IPS-15b (cell line): ENCODE results near the gene SLC15A3.

Experiments
- H3K27me3 ChIP-seq: one replicate; pipeline ENCODE4 v1.6.1; 2013; ENCODE audit warnings: low read length; ENCODE audit not compliant: control insufficient read depth, insufficient read depth
- H3K36me3 ChIP-seq: one replicate; pipeline ENCODE4 v1.6.1; 2013; ENCODE audit warnings: low read length; ENCODE audit not compliant: control insufficient read depth, insufficient read depth
- H3K4me1 ChIP-seq: one replicate; pipeline ENCODE4 v1.6.1; 2013; ENCODE audit warnings: mild to moderate bottlenecking, low read length; ENCODE audit not compliant: control insufficient read depth, insufficient read depth
- H3K4me3 ChIP-seq: one replicate; pipeline ENCODE4 v1.5.1; 2013; ENCODE audit warnings: low read depth, low read length
- H3K9ac ChIP-seq: one replicate; pipeline ENCODE4 v1.6.1; 2013; ENCODE audit warnings: low read depth, mild to moderate bottlenecking, low read length
- H3K9me3 ChIP-seq: one replicate; pipeline ENCODE4 v1.6.1; 2013; ENCODE audit warnings: mild to moderate bottlenecking, low read length; ENCODE audit not compliant: control insufficient read depth, insufficient read depth

SLC15A3 gene

DNA sequence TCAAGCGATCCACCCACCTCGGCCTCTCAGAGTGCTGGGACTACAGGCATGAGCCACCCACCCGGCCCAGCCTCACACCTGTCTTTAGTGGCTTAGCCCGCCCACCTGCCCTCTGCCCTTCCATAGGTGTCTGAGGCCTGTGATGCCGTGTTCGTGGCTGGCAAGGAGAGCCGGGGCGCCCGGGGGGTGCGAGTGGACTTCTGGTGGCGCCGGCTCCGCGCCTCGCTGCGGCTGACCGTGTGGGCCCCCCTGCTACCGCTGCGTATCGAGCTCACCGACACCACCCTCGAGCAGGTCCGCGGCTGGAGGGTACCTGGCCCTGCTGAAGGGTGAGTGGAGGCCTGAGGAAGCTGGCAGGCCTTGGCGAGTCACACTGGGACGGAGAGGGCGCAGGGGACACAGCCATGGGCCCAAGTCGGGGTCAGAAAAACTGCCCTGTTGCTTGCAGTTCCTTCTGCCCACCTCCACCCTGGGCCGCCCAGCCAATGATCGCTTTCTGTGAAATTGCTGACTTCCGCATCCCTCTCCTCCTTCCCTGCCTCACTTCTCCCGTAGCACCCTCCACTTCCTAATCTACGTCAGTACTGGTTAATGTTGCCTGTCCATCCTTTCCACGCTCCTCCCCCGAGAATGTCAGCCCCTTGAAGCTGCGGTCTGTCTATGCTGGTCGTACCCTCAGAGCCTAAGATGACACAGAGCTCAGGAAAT, 18.4 kb downstream of the SLC15A3 start:
- Histone ChIP-seq H3K9me3 (no peaks in the 10 kb centered on the region), H3K4me3 (no peak overlapping the region), H3K4me1 (peaks cover 3% of the 10 kb centered on the region), H3K9ac (no peak overlapping the region), H3K36me3 (peaks cover 30% of the 10 kb centered on the region), H3K27me3 (no peaks in the 10 kb centered on the region)

DNA sequence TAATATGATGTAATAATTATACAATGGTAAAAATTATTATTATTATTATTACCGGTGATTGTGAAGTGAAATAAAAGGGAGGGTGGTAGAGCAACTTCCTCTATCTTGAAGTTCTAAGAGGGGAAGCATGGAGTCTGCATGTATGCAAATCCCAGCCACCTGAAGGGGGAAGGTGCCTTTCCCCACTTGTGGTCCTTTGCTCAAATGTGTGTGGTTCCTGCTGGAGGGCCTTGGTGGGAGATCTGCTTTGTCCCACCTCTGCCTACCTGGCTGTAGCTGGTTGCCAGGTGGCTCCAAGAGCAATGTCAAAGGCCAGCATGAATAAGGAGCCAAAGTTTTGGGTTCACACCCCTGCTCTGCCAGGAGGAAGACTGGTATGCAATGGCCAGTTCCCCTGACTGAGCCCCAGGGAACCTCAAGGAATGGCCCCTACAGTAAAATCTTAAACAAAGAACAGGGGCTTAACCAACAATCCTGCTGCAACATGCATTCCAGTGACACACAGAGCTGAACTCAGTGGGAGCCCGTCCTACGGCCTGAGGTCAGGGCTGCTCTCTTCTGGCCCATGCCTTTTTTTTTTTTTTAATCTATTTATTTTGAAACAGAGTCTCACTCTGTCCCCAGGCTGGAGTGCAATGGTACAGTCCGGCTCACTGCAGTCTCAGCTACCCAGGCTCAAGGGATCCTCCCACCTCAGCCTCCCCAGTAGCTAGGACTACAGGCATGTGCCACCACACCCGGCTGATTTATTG, 19.2 kb downstream of the SLC15A3 start:
- no peak overlapping the region for H3K9ac ChIP-seq
- peaks cover 32% of the 10 kb centered on the region for H3K36me3 ChIP-seq
- H3K27me3 ChIP-seq = no peaks in the 10 kb centered on the region
- peaks cover 3% of the 10 kb centered on the region for H3K4me1 ChIP-seq
- no peak overlapping the region for H3K4me3 ChIP-seq
- no peaks in the 10 kb centered on the region for H3K9me3 ChIP-seq

DNA sequence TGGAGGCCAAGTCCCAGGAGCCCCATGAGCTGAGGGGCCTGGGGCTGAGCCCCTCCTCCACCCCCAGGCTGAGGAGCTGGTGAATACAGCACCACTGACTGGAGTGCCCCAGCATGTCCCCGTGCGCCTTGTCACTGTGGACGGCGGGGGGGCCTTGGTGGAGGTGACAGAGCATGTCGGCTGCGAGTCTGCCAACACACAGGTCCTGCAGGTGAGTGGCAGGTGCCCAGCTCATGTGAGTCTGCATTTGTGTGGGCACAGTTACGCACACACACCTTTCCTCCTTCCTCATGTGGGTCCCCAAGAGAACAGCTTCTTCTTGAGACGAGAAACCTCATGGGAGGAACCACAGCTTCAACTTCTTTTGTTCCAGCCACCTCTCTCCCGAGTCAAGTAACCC, 20.1 kb downstream of the SLC15A3 start:
- peaks cover 35% of the 10 kb centered on the region for H3K36me3 ChIP-seq
- H3K9ac ChIP-seq = no peak overlapping the region

DNA sequence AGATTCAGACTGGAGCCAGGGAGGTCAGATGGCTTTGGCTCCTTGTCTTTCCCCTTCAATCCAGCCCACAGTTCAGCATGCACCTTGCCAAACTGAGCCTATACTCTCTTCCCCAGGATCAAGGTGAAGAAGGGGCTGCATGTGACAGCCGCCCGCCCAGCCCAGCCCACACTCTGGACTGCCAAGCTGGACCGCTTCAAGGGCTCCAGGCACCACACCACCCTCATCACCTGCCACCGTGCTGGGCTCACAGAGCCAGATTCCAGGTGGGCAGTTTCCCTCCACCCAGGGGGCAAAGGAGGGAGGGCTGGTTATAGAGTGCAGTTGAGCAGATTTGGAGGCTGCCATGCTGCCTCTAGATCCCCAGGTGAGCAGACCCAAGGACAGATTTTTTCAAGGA, 21.6 kb downstream of the SLC15A3 start:
- Histone ChIP-seq H3K36me3 (peaks cover 31% of the 10 kb centered on the region), H3K9ac (no peak overlapping the region), H3K4me3 (no peak overlapping the region), H3K27me3 (peaks cover 4% of the 10 kb centered on the region), H3K4me1 (peaks cover 8% of the 10 kb centered on the region), H3K9me3 (no peaks in the 10 kb centered on the region)

More for the DNA sequence above, 20.1 kb downstream of the SLC15A3 start:
- Histone ChIP-seq H3K27me3 (no peaks in the 10 kb centered on the region), H3K9me3 (no peaks in the 10 kb centered on the region), H3K4me3 (no peak overlapping the region), H3K4me1 (peaks cover 3% of the 10 kb centered on the region)

DNA sequence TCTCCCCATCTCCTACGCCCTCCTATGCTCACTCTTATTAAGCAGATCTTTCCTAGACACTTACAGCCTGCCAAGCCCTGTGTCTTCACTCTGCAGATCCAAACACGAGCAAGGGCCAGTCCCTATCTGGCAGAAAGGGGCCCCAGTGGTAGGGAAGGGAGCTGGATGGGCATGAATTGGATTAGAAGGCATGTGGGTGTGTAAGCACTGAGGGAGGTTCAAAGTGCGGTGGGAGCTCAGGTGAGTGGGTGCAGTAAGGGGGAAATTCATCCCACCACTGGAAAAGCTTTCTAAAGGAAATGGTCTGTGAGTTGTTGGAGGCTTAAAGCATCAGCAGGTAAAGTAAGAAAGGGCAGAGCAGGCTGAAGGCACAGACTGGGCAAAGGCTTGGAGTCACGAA, 22.2 kb downstream of the SLC15A3 start:
- Histone ChIP-seq H3K27me3 (peaks cover 7% of the 10 kb centered on the region), H3K9ac (no peak overlapping the region), H3K4me3 (no peak overlapping the region), H3K36me3 (peaks cover 29% of the 10 kb centered on the region), H3K4me1 (peaks cover 8% of the 10 kb centered on the region), H3K9me3 (no peaks in the 10 kb centered on the region)

DNA sequence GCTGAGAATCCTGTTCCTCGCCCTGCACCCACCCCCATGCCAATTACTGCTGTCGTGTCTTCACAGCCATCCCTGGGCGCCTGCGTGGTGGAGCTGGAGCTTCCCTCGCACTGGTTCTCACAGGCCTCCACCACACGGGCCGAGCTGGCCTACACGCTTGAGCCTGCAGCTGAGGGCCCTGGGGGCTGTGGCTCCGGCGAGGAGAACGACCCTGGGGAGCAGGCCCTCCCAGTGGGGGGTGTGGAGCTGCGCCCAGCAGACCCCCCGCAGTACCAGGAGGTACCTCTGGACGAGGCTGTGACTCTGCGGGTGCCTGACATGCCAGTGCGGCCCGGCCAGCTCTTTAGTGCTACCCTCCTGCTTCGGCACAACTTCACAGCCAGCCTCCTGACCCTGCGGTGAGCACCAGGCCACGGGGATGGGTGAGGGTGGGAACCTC, 23.4 kb downstream of the SLC15A3 start:
- Histone ChIP-seq H3K4me3 (no peak overlapping the region), H3K27me3 (peaks cover 9% of the 10 kb centered on the region), H3K9ac (no peak overlapping the region), H3K4me1 (peaks cover 10% of the 10 kb centered on the region), H3K9me3 (no peaks in the 10 kb centered on the region), H3K36me3 (peaks cover 23% of the 10 kb centered on the region)

DNA sequence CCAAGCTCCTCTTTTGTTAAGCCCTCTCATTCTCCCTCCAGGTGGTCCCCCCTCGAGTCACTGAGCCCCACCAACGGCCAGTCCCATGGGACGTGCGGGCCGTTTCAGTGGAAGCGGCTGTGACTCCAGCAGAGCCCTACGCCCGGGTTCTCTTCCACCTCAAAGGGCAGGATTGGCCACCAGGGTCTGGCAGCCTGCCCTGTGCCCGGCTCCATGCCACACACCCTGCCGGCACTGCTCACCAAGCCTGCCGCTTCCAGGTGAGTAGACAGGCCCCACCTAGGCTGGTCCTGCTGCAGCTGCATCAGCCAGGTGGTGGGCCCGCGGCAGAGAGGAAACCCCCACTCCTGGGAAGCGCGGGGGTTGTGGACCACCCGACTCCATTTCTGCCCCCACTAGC, 24.4 kb downstream of the SLC15A3 start:
- peaks cover 25% of the 10 kb centered on the region for H3K36me3 ChIP-seq
- peaks cover 9% of the 10 kb centered on the region for H3K27me3 ChIP-seq
- peaks cover 8% of the 10 kb centered on the region for H3K4me1 ChIP-seq
- H3K9me3 ChIP-seq = no peaks in the 10 kb centered on the region
- H3K4me3 ChIP-seq = no peak overlapping the region
- H3K9ac ChIP-seq = no peak overlapping the region

DNA sequence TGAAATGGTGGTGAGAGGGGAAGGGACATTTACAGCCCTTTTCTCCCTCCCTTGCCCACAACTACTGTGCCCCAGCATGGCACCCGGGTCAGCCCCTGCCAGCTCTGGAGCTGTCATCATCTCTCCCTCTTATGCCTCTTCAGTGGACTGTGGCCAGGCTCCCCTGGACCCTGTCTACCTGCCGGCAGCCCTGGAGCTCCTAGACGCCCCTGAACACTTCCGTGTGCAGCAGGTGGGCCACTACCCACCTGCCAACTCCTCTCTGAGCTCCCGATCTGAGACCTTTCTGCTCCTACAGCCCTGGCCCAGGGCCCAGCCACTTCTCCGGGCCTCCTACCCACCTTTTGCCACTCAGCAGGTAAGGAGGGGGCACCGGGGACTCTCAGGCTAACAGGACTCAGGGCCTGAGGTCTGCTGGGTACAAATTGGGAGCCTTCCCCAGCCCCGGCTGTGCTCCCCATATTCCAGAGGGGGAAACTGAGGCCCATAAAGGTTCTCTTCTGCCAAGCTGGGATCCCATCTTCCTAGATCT, 24.8 kb downstream of the SLC15A3 start:
- Histone ChIP-seq H3K27me3 (peaks cover 9% of the 10 kb centered on the region), H3K36me3 (peaks cover 28% of the 10 kb centered on the region), H3K9ac (no peak overlapping the region), H3K4me1 (peaks cover 6% of the 10 kb centered on the region), H3K9me3 (no peaks in the 10 kb centered on the region), H3K4me3 (no peak overlapping the region)

DNA sequence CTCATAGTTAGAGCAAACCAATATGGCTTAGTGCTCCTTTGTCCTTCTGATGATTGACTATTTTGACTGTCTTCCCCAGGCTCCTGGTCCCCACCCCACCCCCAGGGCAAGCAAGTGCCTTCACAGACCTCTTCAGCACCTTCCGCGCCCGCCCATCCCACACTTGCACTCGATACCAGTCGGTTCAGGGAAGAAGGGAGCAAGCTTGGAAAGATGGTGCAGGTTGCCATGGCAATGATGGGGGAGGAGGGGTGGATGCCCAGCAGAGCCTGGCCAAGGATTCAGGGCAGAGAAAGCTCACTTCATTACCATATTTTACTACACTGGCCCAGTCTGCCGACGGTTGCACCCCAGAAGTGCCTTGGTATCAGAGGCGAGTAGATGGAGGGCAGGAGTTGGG, 25.5 kb downstream of the SLC15A3 start:
- Histone ChIP-seq H3K27me3 (peaks cover 9% of the 10 kb centered on the region), H3K9ac (no peak overlapping the region), H3K36me3 (peaks cover 25% of the 10 kb centered on the region), H3K9me3 (no peaks in the 10 kb centered on the region), H3K4me3 (no peak overlapping the region), H3K4me1 (peaks cover 6% of the 10 kb centered on the region)

DNA sequence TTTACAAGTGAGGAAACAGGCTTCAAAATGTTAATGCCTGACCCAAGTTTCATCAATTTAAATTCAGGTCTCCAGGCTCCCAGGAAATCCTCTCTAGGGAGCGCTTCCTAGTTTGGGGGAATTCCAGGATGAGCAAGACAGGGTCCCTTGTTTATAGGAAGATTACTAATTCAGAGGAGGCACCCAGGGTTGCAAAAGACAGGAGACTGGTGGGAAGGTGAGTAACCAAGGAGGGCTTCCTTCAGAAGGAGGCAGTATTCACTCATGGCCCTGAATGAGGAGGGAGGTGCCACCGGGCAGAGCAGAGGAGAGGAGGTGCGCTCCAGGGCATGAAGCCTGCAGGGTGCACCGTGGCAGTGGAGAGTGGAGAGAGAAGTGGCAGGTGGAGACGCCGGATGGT, 26.1 kb downstream of the SLC15A3 start:
- peaks cover 9% of the 10 kb centered on the region for H3K27me3 ChIP-seq
- H3K9ac ChIP-seq = no peak overlapping the region
- H3K9me3 ChIP-seq = no peaks in the 10 kb centered on the region
- peaks cover 6% of the 10 kb centered on the region for H3K4me1 ChIP-seq
- peak overlapping the region; percentile 77 for H3K4me3 ChIP-seq
- H3K36me3 ChIP-seq = peaks cover 30% of the 10 kb centered on the region

DNA sequence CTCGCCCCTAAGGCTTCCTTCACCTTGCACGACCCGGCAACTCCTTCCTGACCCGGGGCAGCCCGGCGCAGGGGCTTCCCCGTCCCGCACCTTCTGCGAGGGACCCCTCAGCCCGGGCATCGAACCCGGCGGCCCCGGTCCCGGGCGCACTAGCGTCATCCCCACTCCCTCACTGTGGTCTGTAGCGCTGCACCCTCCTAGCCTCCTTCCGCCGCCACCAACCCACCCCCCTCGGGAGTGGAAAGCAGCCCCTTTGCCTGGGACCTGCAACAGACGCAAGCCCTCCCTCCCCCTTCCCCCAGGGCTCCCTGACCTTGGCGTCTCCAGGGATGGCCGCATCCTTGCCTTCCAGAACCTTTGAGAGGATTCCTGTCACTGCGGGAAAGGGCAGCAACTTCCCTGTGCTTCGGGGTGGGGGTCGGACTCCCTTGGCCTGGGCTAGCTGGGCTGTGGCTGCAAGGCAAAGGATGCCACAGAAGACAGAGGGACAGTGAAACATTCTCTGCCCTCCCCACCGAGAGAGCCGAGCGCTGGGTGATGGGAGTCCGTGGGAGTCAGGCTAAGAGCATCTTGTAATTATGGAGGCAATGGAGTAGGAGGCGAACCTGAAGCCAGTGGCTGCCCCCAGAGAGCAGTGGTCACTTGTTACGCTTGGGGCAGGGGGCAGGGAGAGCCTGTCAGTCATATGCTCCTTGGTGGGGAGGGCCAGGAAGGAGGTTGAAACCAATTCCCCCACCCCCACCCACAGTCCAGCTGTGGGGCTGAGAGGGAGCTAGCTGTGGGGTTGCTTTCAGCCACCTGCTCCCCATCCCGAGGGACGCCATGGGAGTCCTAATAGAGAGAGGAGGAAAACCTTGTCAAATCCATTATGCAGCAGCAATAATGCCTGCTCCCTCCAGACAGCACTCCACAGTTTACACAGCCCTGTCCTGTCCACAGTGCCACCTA, 26.8 kb downstream of the SLC15A3 start:
- Histone ChIP-seq H3K4me3 (peak overlapping the region; percentile 77), H3K9ac (peak overlapping the region; percentile 54), H3K36me3 (peaks cover 36% of the 10 kb centered on the region), H3K27me3 (peaks cover 9% of the 10 kb centered on the region), H3K9me3 (no peaks in the 10 kb centered on the region), H3K4me1 (peaks cover 6% of the 10 kb centered on the region)
